AG09319 (cell line): ENCODE data around the gene EVL.

Experiments used
- DNase-seq: peaks from one replicate; pipeline ENCODE4 v3.0.0-alpha.2; 2010; ENCODE audit warnings: low read depth; ENCODE audit errors: extremely low read depth
- TF ChIP-seq, protein P1 (sequence below): IDR thresholded peaks from 2 replicates; pipeline ENCODE4 v1.5.1; 2011; ENCODE audit warnings: low read depth, mild to moderate bottlenecking, inconsistent platforms, low read length, moderate library complexity

EVL gene

GRCh38 chr14:100131181-100131580 lies 66.0 kb downstream of the EVL start:
- TF ChIP-seq, protein P1, sequence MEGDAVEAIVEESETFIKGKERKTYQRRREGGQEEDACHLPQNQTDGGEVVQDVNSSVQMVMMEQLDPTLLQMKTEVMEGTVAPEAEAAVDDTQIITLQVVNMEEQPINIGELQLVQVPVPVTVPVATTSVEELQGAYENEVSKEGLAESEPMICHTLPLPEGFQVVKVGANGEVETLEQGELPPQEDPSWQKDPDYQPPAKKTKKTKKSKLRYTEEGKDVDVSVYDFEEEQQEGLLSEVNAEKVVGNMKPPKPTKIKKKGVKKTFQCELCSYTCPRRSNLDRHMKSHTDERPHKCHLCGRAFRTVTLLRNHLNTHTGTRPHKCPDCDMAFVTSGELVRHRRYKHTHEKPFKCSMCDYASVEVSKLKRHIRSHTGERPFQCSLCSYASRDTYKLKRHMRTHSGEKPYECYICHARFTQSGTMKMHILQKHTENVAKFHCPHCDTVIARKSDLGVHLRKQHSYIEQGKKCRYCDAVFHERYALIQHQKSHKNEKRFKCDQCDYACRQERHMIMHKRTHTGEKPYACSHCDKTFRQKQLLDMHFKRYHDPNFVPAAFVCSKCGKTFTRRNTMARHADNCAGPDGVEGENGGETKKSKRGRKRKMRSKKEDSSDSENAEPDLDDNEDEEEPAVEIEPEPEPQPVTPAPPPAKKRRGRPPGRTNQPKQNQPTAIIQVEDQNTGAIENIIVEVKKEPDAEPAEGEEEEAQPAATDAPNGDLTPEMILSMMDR, result no peak
- DNase-seq, result no peak

DNA sequence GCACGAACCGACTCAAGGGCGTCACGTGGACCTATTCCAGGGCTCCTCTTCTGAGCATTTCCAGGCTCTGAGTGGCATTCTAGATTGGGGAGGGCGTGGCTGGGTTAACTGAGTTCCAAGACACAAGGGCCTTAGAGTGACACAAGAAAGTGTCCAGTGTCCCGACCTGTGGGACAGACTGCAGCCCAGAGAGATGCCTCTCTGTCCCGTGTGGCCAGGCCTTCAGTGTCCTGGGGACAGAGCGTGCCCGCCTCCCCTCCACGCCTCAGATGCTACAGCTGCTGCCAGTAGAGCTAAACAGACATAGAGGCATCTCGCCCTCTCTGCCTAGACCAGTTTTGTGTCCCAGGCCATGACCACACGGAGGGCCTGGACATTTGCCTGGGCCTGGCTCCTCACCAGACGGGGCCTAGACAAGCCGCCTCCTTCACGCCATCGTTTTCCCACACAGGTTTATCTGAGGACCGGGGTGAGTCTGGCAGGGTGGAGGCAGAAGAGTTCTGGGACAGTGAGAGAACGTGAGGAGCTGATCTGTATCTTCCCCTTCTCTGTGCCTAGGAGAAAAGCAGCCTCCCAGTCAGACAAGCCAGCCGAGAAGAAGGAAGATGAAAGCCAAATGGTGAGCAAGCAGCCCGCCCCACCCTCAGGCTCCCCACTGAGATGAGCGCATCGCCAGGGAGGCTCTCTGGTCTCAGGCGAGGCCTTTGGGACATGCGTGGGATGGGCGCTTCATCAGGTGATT lies 67.1 kb downstream of the EVL start:
- TF ChIP-seq, protein P1, result no peak
- peak; percentile 15 for DNase-seq

DNA sequence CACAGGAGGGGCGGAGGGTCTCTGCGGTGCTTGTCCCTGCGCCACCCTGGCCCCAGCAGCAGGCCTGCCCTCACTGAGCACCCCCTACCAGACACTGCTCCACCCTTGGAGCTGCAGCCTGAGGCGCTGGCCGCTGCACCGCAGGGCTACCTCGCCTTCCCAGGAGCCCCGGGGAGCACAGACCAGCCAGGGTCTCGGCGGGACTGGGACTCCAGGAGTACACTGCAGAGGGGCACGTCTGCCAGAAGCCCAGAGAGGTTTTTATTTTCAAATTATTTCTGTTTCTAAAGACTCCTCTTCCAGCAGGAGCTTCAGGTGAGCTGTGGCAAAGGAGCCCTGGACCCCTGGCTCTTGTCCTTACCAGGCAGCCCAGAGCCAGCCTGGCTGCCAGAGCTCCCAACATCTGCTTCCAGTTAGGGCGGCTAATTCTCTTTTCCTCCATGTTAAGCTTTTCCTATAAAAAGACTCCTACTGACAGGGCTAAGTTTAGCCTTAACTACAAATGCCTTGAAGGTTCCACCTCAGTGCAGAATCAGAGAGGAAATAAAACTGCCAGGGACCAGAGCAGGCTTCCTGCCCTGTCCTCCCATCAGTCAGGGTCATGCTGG lies 67.8 kb downstream of the EVL start:
- TF ChIP-seq, protein P1, result no peak
- peak; percentile 18 for DNase-seq

DNA sequence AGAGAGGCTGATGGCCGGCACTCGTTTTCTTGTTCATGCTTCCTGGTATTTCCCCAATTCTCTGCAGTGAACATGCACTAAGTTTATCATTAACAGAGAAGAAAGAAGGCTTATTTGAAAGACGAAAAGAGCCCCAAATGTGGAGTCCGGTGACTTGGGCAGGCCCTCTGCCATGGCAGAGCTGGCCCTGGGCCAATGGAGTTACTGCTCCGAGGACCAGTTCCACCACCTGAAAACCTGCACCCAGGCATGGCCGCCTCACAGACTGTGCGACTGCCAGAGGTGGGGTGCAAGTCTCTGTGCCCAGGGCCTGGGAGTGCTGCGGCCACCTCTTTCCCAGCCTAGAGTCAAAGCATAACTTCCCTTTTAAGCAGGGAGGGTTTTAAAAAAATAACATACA lies 69.4 kb downstream of the EVL start:
- TF ChIP-seq, protein P1, result no peak
- no peak for DNase-seq

DNA sequence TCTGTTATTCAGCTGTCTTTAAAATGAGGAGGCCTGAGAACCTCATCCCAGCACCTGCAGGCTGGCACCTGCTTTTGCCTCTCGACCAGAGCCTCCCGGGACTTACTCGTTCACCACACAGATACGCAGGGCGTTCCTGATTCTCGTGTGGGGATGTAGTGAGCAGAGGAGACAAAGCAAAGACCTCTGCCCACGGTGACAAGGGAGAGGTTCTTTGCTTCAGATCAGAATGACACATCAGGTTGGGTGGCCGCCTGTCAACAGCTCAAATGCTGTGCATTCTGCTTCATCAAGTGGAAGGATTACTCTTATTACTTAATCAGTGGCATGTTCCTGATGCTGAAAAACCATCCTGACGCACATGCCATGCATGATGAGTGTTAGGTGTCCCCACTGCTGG lies 69.9 kb downstream of the EVL start:
- no peak for DNase-seq
- TF ChIP-seq, protein P1, result no peak

DNA sequence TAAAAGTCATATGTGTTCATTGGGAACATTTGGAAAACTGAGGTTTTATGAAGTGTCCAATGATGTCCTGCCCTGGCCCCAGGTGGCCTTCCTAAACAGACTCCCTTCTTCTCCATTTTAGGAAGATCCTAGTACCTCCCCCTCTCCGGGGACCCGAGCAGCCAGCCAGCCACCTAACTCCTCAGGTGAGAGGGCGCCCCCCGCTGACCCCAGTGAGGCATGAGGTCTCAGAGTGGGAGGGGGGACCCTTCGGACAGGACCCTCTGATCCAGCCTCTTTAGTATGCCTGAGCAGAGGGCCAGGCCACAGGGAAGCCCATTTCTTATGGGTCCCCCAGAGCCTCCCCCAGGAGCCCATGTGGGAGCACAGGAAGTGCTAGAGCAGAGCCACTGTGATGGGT lies 70.6 kb downstream of the EVL start:
- DNase-seq, result no peak
- TF ChIP-seq, protein P1, result no peak

DNA sequence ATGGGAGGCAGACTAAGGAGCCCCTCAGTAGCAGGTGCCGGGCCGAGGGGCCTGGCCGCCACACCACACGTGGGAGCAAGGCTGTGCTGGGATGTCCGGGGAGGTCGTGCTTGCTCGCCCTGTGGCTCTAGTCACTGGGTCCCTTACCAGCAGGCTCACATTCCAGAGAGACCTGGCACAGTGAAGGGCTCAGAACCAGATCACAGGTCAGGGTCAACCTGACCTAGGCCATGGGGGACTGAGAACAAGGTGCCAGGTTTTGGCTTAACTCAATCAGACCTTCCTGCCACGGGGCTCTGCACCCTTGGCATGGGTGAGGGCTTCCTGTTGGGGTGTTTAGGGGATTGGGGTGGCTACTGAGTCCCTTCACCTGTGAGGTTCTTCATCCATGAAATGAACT lies 72.0 kb downstream of the EVL start:
- TF ChIP-seq, protein P1, result no peak
- no peak for DNase-seq
